Trophoblast cell (in vitro differentiated cells and primary cell): ENCODE measurements around the gene CLEC20A.
A peak's percentile ranks its signal among the peaks of the same experiment; 100 is the strongest.

Experiments used
- DNase-seq, 2 donors: peaks; one replicate each; pipeline ENCODE4 v3.0.0-alpha.2; 2016
- H2AFZ ChIP-seq: 2 replicates; pipeline ENCODE4 v1.6.1; 2013; ENCODE audit warnings: low read length, moderate library complexity, mild to moderate bottlenecking; ENCODE audit not compliant: insufficient read depth, poor library complexity
- H2AK5ac ChIP-seq: 2 replicates; pipeline ENCODE4 v1.6.1; 2013; ENCODE audit warnings: mild to moderate bottlenecking, low read length
- H2BK120ac ChIP-seq: 2 replicates; pipeline ENCODE4 v1.6.1; 2013; ENCODE audit warnings: low read length, mild to moderate bottlenecking, moderate library complexity; ENCODE audit not compliant: insufficient read depth, poor library complexity
- H2BK12ac ChIP-seq: 2 replicates; pipeline ENCODE4 v1.6.1; 2013; ENCODE audit warnings: mild to moderate bottlenecking, low read length, moderate library complexity
- H2BK5ac ChIP-seq: 2 replicates; pipeline ENCODE4 v1.6.1; 2013; ENCODE audit warnings: low read length, low read depth, moderate library complexity, mild to moderate bottlenecking; ENCODE audit not compliant: poor library complexity
- H3K14ac ChIP-seq: 2 replicates; pipeline ENCODE4 v1.6.1; 2013; ENCODE audit warnings: mild to moderate bottlenecking, low read length
- H3K18ac ChIP-seq: 2 replicates; pipeline ENCODE4 v1.6.1; 2013; ENCODE audit warnings: mild to moderate bottlenecking, low read length
- H3K23ac ChIP-seq: 2 replicates; pipeline ENCODE4 v1.6.1; 2013; ENCODE audit warnings: low read length
- H3K27ac ChIP-seq: 2 replicates; pipeline ENCODE4 v1.5.1; 2013; ENCODE audit warnings: low read depth, mild to moderate bottlenecking, inconsistent platforms, low read length, moderate library complexity
- H3K27me3 ChIP-seq: 2 replicates; pipeline ENCODE4 v1.6.1; 2013; ENCODE audit warnings: inconsistent platforms, mild to moderate bottlenecking, low read length, moderate library complexity; ENCODE audit not compliant: insufficient read depth
- H3K36me3 ChIP-seq, 2 experiments: 1 replicate in 1 of 2; 2 replicates in 1 of 2; pipeline ENCODE4 v1.6.1; 2013; ENCODE audit warnings: low read length in 2 of 2, mild to moderate bottlenecking in 2 of 2, moderate library complexity in 1 of 2; ENCODE audit not compliant: insufficient read depth in 2 of 2, control insufficient read depth in 1 of 2
- H3K4ac ChIP-seq: 2 replicates; pipeline ENCODE4 v1.6.1; 2013; ENCODE audit warnings: low read depth, mild to moderate bottlenecking, low read length, moderate library complexity
- H3K4me1 ChIP-seq, 2 experiments: 1 replicate in 1 of 2; 2 replicates in 1 of 2; pipeline ENCODE4 v1.6.1; 2013; ENCODE audit warnings: low read length in 2 of 2, mild to moderate bottlenecking in 2 of 2, moderate library complexity in 1 of 2; ENCODE audit not compliant: insufficient read depth in 2 of 2, control insufficient read depth in 1 of 2
- H3K4me2 ChIP-seq: 2 replicates; pipeline ENCODE4 v1.6.1; 2013; ENCODE audit warnings: inconsistent platforms, mild to moderate bottlenecking, low read length, moderate library complexity
- H3K4me3 ChIP-seq: 2 replicates; pipeline ENCODE4 v1.5.1; 2013; ENCODE audit warnings: mild to moderate bottlenecking, low read depth, low read length, inconsistent platforms
- H3K79me1 ChIP-seq: one replicate; pipeline ENCODE4 v1.6.1; 2013; ENCODE audit warnings: low read length
- H3K79me2 ChIP-seq: 2 replicates; pipeline ENCODE4 v1.6.1; 2013; ENCODE audit warnings: low read length, mild to moderate bottlenecking; ENCODE audit not compliant: control insufficient read depth, insufficient read depth, poor library complexity
- H3K9ac ChIP-seq: 2 replicates; pipeline ENCODE4 v1.6.1; 2013; ENCODE audit warnings: mild to moderate bottlenecking, low read length
- H3K9me3 ChIP-seq: 2 replicates; pipeline ENCODE4 v1.6.1; 2013; ENCODE audit warnings: low read depth, mild to moderate bottlenecking, control low read depth, inconsistent platforms, low read length; ENCODE audit not compliant: insufficient read depth
- H4K12ac ChIP-seq: 2 replicates; pipeline ENCODE4 v1.6.1; 2013; ENCODE audit warnings: low read depth, mild to moderate bottlenecking, low read length, moderate library complexity
- H4K8ac ChIP-seq: 2 replicates; pipeline ENCODE4 v1.6.1; 2013; ENCODE audit warnings: low read depth, mild to moderate bottlenecking, low read length, moderate library complexity
- H4K91ac ChIP-seq: one replicate; pipeline ENCODE4 v1.6.1; 2013; ENCODE audit warnings: low read depth, mild to moderate bottlenecking, low read length, moderate library complexity
- WGBS: extraction: QIAGEN DNeasy Blood & Tissue Kit; methylation state at CpG from one replicate; pipeline ENCODE4 v1.1.7; 2013; ENCODE audit warnings: missing lambda C conversion rate; ENCODE audit not compliant: insufficient read length, insufficient coverage; ENCODE audit errors: extremely low coverage; 5-methylcytosine and 5-hydroxymethylcytosine counted together

Gene CLEC20A

DNA sequence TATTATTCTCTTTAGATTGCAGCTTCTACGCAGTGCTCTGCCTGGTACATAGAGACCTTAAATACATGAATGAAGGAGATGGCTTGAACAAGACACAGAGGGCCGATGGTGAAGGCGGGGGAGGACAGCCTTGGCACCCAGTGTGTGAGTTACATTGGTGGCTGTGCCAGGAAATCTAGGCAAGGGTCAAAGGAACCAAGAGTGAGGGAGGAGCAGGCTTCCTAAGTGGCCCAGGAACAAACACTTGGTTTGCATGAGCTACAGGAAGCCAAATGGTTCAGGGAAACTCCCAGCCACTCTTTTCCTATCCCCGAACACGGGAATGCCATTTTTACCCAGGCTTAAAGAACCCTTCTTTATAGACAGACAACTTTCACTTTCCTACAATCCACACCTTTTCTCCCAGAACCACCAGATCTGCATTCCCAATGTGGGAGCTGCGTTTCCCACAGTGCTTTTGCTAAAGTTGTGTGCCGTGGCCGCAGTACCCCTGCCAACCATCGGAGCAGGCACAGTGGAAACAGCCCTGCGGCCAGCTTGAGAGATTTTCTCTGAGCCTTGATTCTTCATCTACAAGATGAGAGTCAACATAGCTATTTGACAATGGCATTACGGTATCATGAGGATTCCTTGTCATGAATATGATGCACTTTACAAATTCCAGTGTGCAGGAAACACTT lies 3.5 kb upstream of the CLEC20A start:
- no peak overlapping the region for H4K91ac ChIP-seq
- peak in 1 of 2 donors; percentile 8 for DNase-seq
- H3K79me1 ChIP-seq = no peaks in the 10 kb centered on the region
- H3K27ac ChIP-seq = no peak overlapping the region
- H3K9me3 ChIP-seq = no peaks in the 10 kb centered on the region
- no peak overlapping the region for H2AK5ac ChIP-seq
- WGBS = no CpG with 5 or more reads among the region's 11 CpGs
- no peak overlapping the region for H2BK5ac ChIP-seq
- H3K23ac ChIP-seq = no peak overlapping the region
- no peaks in the 10 kb centered on the region for H3K79me2 ChIP-seq
- no peak overlapping the region for H3K14ac ChIP-seq
- H4K12ac ChIP-seq = no peak overlapping the region
- no peak overlapping the region for H3K4ac ChIP-seq
- no peak overlapping the region for H3K9ac ChIP-seq
- no peak overlapping the region for H4K8ac ChIP-seq
- H3K4me1 ChIP-seq = peaks cover 2 to 3% of the 10 kb centered on the region in 2 experiments
- no peak overlapping the region for H2AFZ ChIP-seq
- no peak overlapping the region for H2BK120ac ChIP-seq
- no peak overlapping the region for H3K4me2 ChIP-seq
- no peak overlapping the region for H2BK12ac ChIP-seq
- H3K4me3 ChIP-seq = no peak overlapping the region
- no peak overlapping the region for H3K18ac ChIP-seq
- no peaks in the 10 kb centered on the region for H3K27me3 ChIP-seq
- no peaks in the 10 kb centered on the region for H3K36me3 ChIP-seq

DNA sequence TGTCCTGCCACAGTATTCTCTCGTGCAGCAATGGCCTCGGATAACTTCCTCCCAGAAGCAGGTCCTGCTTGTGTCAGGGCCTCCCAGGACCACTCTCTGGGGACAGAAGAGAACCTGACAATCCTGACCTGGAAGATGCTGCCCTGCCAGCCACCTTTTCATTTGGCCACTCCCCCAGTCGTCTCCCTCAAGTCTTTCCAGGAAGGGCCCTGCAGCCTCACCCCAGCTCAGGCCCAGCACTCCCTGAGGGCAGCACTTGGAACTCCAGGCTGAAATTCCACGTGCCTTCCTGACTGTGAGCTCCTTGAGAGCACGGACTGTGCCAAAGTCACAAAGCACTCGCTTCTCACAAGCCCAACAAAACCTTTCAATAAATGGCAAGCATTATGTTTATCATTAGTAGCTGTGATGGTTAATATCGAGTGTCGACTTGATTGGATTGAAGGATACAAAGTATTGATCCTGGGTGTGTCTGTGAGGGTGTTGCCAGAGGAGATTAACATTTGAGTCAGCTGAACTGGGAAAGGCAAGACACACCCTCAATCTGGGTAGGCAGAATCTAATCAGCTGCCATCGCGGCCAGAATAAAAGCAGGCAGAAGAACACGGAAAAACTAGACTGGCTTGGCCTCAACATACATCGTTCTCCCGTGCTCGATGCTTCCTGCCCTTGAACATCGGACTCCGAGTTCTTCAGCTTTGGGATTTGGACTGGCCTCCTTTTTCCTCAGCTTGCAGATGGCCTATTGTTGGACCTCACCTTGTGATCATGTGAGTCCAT lies 2.3 kb upstream of the CLEC20A start:
- Histone ChIP-seq H2BK5ac (no peak overlapping the region), H3K23ac (no peak overlapping the region), H3K79me2 (no peaks in the 10 kb centered on the region), H2BK12ac (no peak overlapping the region), H3K18ac (no peak overlapping the region), H3K9ac (no peak overlapping the region), H4K91ac (no peak overlapping the region), H2BK120ac (no peak overlapping the region), H3K27me3 (no peaks in the 10 kb centered on the region), H3K27ac (no peak overlapping the region), H3K36me3 (no peaks in the 10 kb centered on the region), H4K12ac (no peak overlapping the region), H3K9me3 (no peaks in the 10 kb centered on the region), H3K79me1 (no peaks in the 10 kb centered on the region), H3K4me3 (no peak overlapping the region), H3K4me2 (no peak overlapping the region), H2AFZ (no peak overlapping the region), H3K4me1 (peaks cover 2 to 3% of the 10 kb centered on the region in 2 experiments), H4K8ac (no peak overlapping the region), H2AK5ac (no peak overlapping the region), H3K4ac (no peak overlapping the region), H3K14ac (no peak overlapping the region)
- WGBS = no CpG with 5 or more reads among the region's 16 CpGs
- DNase-seq = no peak

DNA sequence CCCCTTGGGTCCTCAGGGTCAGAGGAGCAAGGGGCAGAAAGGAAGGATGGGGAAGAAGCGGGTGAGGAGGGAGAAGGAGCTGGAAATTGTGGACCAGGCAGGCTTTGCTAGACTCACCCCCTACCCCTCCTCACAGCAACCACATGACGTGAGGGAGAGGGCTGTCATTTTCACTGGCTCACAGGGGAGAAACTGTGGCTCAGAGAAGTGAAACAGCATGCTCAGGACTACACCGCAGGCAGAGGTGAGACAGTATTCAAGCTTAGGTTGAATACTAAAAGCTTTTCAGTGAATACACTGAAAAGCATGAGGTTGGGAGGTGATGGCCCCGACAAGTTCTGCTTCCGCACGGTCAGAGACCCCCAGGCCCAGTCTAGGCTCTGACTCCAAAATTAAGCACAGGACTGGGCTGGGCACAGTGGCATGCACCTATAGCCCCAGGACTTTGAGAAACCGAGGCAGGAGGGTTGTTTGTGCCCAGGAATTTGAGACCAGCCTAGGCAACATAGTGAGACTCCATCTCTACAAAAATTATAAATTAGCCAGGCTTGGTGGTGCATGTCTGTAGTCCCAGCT lies 1.2 kb upstream of the CLEC20A start:
- Histone ChIP-seq H3K36me3 (no peaks in the 10 kb centered on the region), H3K9ac (no peak overlapping the region), H4K8ac (no peak overlapping the region), H3K4me2 (no peak overlapping the region), H3K4me3 (no peak overlapping the region), H3K27me3 (no peaks in the 10 kb centered on the region), H3K9me3 (peaks cover 3% of the 10 kb centered on the region), H3K79me1 (no peaks in the 10 kb centered on the region), H4K91ac (no peak overlapping the region), H3K14ac (no peak overlapping the region), H2BK12ac (no peak overlapping the region), H2AFZ (no peak overlapping the region), H3K4me1 (peaks cover 2 to 3% of the 10 kb centered on the region in 2 experiments), H2AK5ac (no peak overlapping the region), H3K79me2 (no peaks in the 10 kb centered on the region), H3K18ac (no peak overlapping the region), H4K12ac (no peak overlapping the region), H2BK5ac (no peak overlapping the region), H3K4ac (no peak overlapping the region), H2BK120ac (no peak overlapping the region), H3K23ac (no peak overlapping the region), H3K27ac (no peak overlapping the region)
- no CpG with 5 or more reads among the region's 7 CpGs for WGBS
- no peak for DNase-seq

DNA sequence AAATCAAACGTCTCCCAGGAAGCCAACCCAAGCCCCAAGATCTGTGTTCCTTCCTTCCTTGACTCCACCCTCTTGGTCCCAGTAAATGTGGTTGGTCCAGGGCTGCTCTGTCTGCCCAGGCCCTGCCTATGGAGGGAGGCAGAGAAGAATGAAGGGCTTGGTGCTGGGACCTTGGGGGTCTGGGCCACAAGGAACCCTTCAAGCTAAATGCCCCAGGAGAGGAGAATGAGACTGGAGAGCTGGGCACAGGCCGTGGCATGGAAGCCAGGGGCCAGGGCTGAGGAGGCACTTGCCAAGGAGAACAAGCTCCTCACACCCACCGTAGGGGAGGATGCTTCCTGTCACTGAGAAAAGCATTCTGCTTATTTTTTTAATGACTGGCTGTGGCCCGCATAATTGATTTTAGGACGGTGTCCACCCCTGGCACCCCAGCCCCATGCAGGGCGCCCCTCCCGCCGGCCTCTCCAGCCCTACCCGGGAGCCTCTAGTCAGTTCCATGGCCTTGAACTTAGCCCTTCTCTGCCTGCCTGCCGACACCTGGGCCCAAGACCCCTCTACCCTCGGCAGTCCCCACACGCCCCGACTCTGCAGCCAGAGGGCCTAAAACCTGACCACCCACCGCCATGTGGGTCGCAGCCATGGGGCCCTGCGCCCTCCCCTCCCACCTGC lies 889 bp downstream of the CLEC20A start:
- Histone ChIP-seq H4K8ac (no peak overlapping the region), H3K36me3 (no peaks in the 10 kb centered on the region), H3K4me3 (no peak overlapping the region), H3K23ac (no peak overlapping the region), H3K14ac (no peak overlapping the region), H3K4me1 (no peaks in the 10 kb centered on the region), H2AK5ac (no peak overlapping the region), H2BK5ac (no peak overlapping the region), H4K12ac (no peak overlapping the region), H3K27me3 (no peaks in the 10 kb centered on the region), H3K9me3 (peaks cover 3% of the 10 kb centered on the region), H2BK12ac (no peak overlapping the region), H3K27ac (no peak overlapping the region), H3K4me2 (no peak overlapping the region), H2BK120ac (no peak overlapping the region), H2AFZ (no peak overlapping the region), H3K9ac (no peak overlapping the region), H3K18ac (no peak overlapping the region), H3K79me1 (no peaks in the 10 kb centered on the region), H4K91ac (no peak overlapping the region), H3K79me2 (no peaks in the 10 kb centered on the region), H3K4ac (no peak overlapping the region)
- WGBS = no CpG with 5 or more reads among the region's 16 CpGs
- no peak for DNase-seq
